ENCODE measurements around the gene PIEZO1.

PIEZO1 gene

DNA sequence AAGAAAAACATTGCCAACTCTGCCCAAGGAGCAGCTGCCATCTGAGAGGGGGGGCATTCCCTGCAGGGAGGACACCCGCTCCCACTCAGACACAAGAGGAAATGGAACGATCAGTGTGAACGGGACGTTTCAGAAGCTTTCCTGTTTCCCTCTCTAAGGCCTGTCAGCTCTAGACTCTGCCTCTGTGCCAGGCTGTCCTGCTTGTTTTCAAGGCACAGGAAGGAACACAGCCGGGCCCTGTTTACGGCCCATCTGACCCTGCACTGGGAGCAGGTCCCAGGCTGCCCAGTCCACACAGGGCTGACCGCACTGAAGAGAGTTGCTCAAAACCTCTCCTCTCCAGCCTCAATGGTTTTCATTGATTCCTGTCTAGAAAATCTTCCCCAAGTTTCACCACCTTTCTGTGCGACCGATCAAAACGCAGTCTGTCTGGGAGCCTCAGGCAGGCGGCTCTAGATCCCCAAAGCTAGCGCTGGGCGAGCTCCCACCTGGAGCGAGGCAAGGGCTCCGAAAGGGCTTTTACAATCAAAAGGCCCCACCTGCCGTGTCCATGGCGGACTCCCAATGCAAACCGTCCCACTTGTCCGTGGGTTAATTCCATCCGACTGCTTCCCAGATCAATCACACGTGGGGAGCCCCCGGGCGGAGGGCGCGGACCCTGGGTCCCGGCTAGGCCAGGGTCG is 1.5 kb downstream of the PIEZO1 start:
- Mint-ChIP-seq H3K9me3 (no peaks in the 10 kb centered on the region), H3K4me1 (peaks cover 49% of the 10 kb centered on the region), H3K36me3 (no peaks in the 10 kb centered on the region), H3K27ac (peak overlapping the region; percentile 75), H3K4me3 (peak overlapping the region; percentile 87), H3K27me3 (no peaks in the 10 kb centered on the region)
- ATAC-seq = no peak

DNA sequence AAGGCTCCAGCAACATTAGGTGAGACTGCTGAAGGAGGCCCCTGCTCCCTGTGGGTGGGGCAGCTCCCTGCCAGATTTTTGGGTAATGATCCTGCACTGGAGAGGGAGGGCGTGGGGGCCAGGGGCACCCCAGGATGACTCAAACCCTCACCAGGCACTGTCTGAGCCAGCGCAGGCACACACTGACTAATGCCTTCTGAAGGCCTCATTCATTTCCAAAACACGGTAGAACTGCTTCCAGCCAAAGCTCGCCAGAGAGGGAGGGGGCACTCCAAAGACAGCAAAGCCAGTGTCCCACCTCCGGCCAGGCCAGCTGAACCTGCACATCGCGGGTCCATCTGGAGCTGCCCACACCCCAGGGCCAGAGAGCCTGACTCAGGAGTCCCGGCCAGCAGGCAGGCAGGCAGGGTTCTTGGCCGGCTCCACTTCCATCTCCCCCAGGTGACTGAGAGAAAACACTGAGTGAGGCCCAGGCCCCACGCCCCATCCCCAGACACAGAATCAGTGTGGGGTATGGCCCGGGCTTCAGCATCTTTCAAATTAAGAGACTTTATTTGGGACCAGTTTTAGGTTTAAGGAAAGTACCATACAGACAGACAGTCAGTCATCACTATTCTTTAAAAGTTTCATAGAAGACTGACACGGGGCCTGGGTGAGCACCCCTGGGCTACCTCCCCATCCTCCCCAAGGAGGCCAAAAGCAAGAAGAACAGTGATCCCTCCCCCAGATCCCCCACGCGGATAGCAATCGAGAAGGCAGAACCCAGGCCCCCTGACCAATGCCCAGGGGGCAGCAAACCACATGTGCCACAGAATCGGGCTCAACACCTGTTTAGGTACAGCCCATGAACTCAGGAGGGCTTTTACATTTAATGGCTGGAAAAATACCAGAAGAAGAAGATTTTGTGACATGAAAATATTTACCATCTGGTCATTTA is 2.3 kb downstream of the PIEZO1 start:
- H3K4me1 Mint-ChIP-seq = peaks cover 57% of the 10 kb centered on the region
- peak; percentile 9 for ATAC-seq
- H3K36me3 Mint-ChIP-seq = no peaks in the 10 kb centered on the region
- no peaks in the 10 kb centered on the region for H3K9me3 Mint-ChIP-seq
- peak overlapping the region; percentile 87 for H3K4me3 Mint-ChIP-seq
- no peaks in the 10 kb centered on the region for H3K27me3 Mint-ChIP-seq
- peak overlapping the region; percentile 75 for H3K27ac Mint-ChIP-seq

DNA sequence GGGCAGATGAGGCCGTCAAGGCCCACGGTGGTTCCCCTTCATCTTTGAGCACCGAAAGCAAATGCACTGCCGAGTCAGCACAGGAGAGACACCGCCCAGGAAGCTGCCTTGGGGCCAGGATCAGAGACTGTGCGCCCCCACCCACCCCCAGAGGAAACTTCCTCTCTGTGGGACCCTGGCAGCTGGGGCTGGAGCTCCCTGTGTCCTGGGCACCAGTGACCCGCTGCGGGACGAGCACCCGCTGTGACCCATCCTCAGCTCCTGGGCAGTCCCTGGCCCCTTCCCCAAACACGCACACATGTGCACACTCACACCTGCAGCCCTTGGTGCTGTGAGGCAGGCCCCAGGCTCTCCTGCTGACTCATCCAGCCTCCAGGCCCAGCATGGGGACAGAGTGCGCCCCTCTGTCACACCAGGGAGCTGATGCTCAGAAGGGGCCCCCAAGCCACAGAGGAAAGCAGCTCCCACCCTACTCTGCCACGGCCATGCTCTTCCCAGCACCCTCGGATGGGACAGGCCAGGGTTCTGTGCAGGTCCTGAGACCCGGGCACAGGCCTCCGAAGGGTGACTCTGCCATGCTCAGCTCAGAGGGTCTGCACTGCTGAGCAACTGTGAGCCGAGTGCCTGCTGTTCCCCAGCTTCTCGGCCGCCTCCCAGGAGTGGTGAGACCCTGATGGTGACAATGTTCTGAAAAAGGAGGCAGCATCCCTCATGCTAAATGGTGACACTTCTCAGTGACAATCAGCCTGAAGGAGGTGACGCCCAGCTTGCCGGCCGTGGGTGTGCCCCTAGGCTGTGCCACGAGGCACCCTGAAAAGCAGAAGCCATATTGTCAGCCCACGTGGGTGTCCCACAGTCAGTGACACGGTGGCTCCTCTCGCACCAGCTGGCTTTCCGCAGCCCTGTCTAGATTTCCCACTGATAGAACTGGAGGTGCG is 3.6 kb downstream of the PIEZO1 start:
- Mint-ChIP-seq H3K4me1 (peaks cover 60% of the 10 kb centered on the region), H3K4me3 (peak overlapping the region; percentile 87), H3K36me3 (peaks cover 3% of the 10 kb centered on the region), H3K9me3 (no peaks in the 10 kb centered on the region), H3K27me3 (no peaks in the 10 kb centered on the region), H3K27ac (peak overlapping the region; percentile 75)
- peak; percentile 63 for ATAC-seq

GRCh38 chr16:88780142-88781062 is 4.6 kb downstream of the PIEZO1 start:
- H3K27ac Mint-ChIP-seq = peak overlapping the region; percentile 75
- peak overlapping the region; percentile 87 for H3K4me3 Mint-ChIP-seq
- no peaks in the 10 kb centered on the region for H3K27me3 Mint-ChIP-seq
- H3K4me1 Mint-ChIP-seq = peaks cover 60% of the 10 kb centered on the region
- ATAC-seq = no peak
- peaks cover 6% of the 10 kb centered on the region for H3K36me3 Mint-ChIP-seq
- H3K9me3 Mint-ChIP-seq = no peaks in the 10 kb centered on the region

DNA sequence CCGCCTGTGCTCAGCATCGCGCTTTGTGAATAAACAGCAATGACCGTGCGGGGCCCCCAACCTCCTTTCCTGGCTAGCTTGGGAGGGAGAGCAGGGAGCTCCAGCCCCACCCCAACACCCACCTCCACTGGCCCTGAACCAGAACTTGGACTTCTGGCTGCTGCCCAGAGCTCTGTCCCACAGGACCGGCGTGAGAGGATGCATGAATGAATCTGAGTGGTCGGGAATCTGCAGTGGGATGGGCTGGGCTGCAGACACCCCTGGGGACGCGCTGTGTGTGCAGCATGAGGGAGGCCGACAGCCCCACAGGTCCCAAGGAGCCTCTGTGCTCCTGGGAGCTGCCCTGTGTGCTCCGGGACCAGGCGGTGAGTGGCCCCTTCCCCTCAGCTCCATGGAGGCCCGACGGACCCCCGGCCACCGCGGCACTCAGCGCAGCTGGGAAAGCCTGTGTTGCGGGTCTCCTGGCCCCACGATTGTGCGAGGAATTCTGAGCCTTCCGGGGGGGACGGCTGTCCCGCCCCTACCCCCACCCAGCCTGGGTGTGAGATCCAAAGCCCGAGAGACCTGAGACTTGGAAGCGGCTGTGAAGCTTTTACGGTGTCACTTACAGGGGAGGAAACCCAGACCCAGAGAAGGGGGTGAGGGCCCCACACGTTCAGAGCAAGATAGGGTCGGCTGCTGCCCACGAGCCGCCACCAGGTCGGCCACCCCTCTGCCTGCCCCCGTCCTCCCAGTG is 5.4 kb downstream of the PIEZO1 start:
- peak overlapping the region; percentile 75 for H3K27ac Mint-ChIP-seq
- ATAC-seq = no peak
- H3K36me3 Mint-ChIP-seq = peaks cover 6% of the 10 kb centered on the region
- H3K4me1 Mint-ChIP-seq = peaks cover 63% of the 10 kb centered on the region
- no peaks in the 10 kb centered on the region for H3K27me3 Mint-ChIP-seq
- no peak overlapping the region for H3K4me3 Mint-ChIP-seq
- H3K9me3 Mint-ChIP-seq = no peaks in the 10 kb centered on the region

- H3K4me3 Mint-ChIP-seq = no peak overlapping the region
- no peaks in the 10 kb centered on the region for H3K27me3 Mint-ChIP-seq
- H3K36me3 Mint-ChIP-seq = peaks cover 6% of the 10 kb centered on the region
- H3K27ac Mint-ChIP-seq = peak overlapping the region; percentile 72
- no peaks in the 10 kb centered on the region for H3K9me3 Mint-ChIP-seq
- no peak for ATAC-seq
- peaks cover 68% of the 10 kb centered on the region for H3K4me1 Mint-ChIP-seq
Measured at GRCh38 chr16:88778541-88779065, 6.4 kb downstream of the PIEZO1 start.

- peak overlapping the region; percentile 72 for H3K27ac Mint-ChIP-seq
Measured at GRCh38 chr16:88778271-88778525, 6.8 kb downstream of the PIEZO1 start.

DNA sequence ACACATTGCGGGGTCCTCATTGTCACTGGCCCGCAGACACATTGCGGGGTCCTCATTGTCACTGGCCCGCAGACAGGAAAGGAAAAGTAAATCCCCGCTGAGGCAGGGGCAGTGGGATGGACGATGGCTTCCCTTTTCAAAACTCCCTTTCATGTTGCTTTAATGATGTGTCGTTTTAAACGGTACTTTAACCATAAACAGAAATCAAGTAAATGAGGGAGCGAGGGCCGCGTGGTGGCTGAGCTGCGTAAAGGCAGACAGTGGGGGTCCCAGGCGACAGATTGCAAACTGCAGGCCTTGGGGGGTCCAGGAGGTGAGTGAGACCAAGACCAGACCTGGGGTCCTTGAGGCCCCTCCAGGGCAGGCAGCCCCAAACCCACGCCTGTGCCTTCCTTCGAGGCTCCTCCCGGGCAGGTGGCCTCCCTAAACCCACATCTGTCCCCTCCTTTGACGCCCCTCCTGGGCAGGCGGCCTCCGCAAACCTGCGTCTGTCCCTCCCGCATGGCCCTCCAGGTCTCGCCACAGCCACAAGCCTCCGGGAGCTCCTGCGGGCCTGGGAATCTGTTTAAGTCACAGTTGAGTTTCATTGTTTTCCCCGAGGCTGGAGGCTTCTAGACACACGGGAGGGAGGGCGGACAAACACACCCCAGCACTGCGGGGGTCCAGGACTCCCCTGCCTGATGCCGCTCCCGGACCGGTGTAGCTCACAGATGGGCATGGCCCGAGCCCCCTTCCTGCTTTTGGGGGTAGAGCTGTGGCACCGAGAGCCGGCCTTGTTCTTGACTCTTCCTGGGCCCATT is 7.3 kb downstream of the PIEZO1 start:
- H3K27ac Mint-ChIP-seq = peak overlapping the region; percentile 72
- peaks cover 6% of the 10 kb centered on the region for H3K36me3 Mint-ChIP-seq
- H3K27me3 Mint-ChIP-seq = no peaks in the 10 kb centered on the region
- no peaks in the 10 kb centered on the region for H3K9me3 Mint-ChIP-seq
- H3K4me1 Mint-ChIP-seq = peaks cover 62% of the 10 kb centered on the region
- no peak overlapping the region for H3K4me3 Mint-ChIP-seq
- ATAC-seq = no peak

More at GRCh38 chr16:88778271-88778525, 6.8 kb downstream of the PIEZO1 start:
- H3K27me3 Mint-ChIP-seq = no peaks in the 10 kb centered on the region
- no peaks in the 10 kb centered on the region for H3K9me3 Mint-ChIP-seq
- peaks cover 63% of the 10 kb centered on the region for H3K4me1 Mint-ChIP-seq
- peaks cover 6% of the 10 kb centered on the region for H3K36me3 Mint-ChIP-seq
- no peak overlapping the region for H3K4me3 Mint-ChIP-seq
- ATAC-seq = no peak

- Mint-ChIP-seq H3K27me3 (no peaks in the 10 kb centered on the region), H3K4me3 (no peak overlapping the region), H3K36me3 (peaks cover 6% of the 10 kb centered on the region), H3K27ac (no peak overlapping the region), H3K4me1 (peaks cover 51% of the 10 kb centered on the region), H3K9me3 (no peaks in the 10 kb centered on the region)
- ATAC-seq = no peak
Measured at GRCh38 chr16:88775825-88776224, 9.2 kb downstream of the PIEZO1 start.

GRCh38 chr16:88774544-88775393 is 10.3 kb downstream of the PIEZO1 start:
- Mint-ChIP-seq H3K27ac (peak overlapping the region; percentile 51), H3K27me3 (no peaks in the 10 kb centered on the region), H3K9me3 (no peaks in the 10 kb centered on the region), H3K36me3 (peaks cover 6% of the 10 kb centered on the region), H3K4me1 (peaks cover 49% of the 10 kb centered on the region), H3K4me3 (no peak overlapping the region)
- no peak for ATAC-seq

- no peak overlapping the region for H3K4me3 Mint-ChIP-seq
- peaks cover 10% of the 10 kb centered on the region for H3K36me3 Mint-ChIP-seq
- H3K9me3 Mint-ChIP-seq = no peaks in the 10 kb centered on the region
Measured at GRCh38 chr16:88773812-88774291, 11.2 kb downstream of the PIEZO1 start.

More at GRCh38 chr16:88773812-88774291, 11.2 kb downstream of the PIEZO1 start:
- ATAC-seq = no peak
- peak overlapping the region; percentile 51 for H3K27ac Mint-ChIP-seq
- peaks cover 54% of the 10 kb centered on the region for H3K4me1 Mint-ChIP-seq
- H3K27me3 Mint-ChIP-seq = no peaks in the 10 kb centered on the region
